GM23338 (cell line): Measurements from ENCODE around the gene GNAI1.

Experiments used
- CREB1 ChIP-seq: fragments of 250-450 bp; sonication (Bioruptor Pico); IDR thresholded peaks from 2 replicates; pipeline ENCODE4 v1.5.0; 2020; ENCODE audit warnings: low read depth, mild to moderate bottlenecking, moderate library complexity
- EZH2 ChIP-seq: fragments of 200-600 bp; sonication (generic); IDR thresholded peaks from one replicate; pipeline ENCODE4 v1.8.0; 2017; ENCODE audit warnings: antibody characterized with exemption, mild to moderate bottlenecking, low read depth; ENCODE audit not compliant: unreplicated experiment
- EZH2phosphoT487 ChIP-seq: fragments of 200-600 bp; sonication (generic); IDR thresholded peaks from one replicate; pipeline ENCODE4 v1.8.1; 2018; ENCODE audit warnings: antibody characterized with exemption; ENCODE audit not compliant: unreplicated experiment
- JUNB ChIP-seq: IDR thresholded peaks from one replicate; pipeline ENCODE4 v1.6.1; 2016; ENCODE audit warnings: antibody characterized with exemption; ENCODE audit not compliant: unreplicated experiment
- NANOG ChIP-seq: IDR thresholded peaks from 2 replicates; pipeline ENCODE4 v1.6.1; 2016; ENCODE audit warnings: antibody characterized with exemption, borderline replicate concordance
- POLR2AphosphoS5 ChIP-seq: IDR thresholded peaks from 2 replicates; pipeline ENCODE4 v1.6.1; 2016; ENCODE audit warnings: antibody characterized with exemption, low read depth
- ZNF114 ChIP-seq: fragments of 250-450 bp; sonication (Bioruptor Pico); IDR thresholded peaks from 2 replicates; pipeline ENCODE4 v1.5.0; 2020; ENCODE audit warnings: mild to moderate bottlenecking, moderate library complexity
- ZNF331 ChIP-seq: fragments of 250-450 bp; sonication (Bioruptor Pico); IDR thresholded peaks from 2 replicates; pipeline ENCODE4 v1.5.0; 2020; ENCODE audit warnings: low read depth, mild to moderate bottlenecking, moderate library complexity
- TF ChIP-seq, protein P1 (sequence below), 2 experiments: fragments of 200-600 bp in 1 of 2; sonication (generic) in 1 of 2; conservative IDR thresholded peaks; 2 replicates each; pipeline versions ENCODE4 v1.5.1 to v1.6.1; 2016 to 2017; ENCODE audit warnings: antibody characterized with exemption in 2 of 2, low read depth in 2 of 2, mild to moderate bottlenecking in 2 of 2, moderate library complexity in 1 of 2
- TF ChIP-seq, protein P2 (sequence below): IDR thresholded peaks from one replicate; pipeline ENCODE4 v1.6.1; 2018; ENCODE audit warnings: antibody characterized with exemption; ENCODE audit not compliant: unreplicated experiment

DNA sequence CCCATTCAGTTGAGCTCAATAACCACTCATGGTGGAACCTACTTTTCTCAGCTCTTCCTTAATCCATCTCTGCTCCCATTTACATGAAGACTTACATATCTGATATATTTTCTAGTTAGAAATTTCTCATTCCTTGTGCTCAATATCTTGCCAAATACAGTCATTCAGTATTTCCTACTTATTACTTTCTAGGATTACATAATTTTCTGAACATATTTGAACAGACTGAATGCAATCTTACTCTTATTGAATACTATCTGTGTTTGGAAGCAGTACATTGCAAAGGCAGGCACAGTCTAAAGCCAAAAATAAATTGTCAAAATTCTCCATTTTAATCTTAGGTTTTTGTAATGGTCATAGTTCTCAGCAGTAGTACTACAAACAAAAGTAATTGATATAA, 126.0 kb downstream of the GNAI1 start:
- TF ChIP-seq, protein P1, sequence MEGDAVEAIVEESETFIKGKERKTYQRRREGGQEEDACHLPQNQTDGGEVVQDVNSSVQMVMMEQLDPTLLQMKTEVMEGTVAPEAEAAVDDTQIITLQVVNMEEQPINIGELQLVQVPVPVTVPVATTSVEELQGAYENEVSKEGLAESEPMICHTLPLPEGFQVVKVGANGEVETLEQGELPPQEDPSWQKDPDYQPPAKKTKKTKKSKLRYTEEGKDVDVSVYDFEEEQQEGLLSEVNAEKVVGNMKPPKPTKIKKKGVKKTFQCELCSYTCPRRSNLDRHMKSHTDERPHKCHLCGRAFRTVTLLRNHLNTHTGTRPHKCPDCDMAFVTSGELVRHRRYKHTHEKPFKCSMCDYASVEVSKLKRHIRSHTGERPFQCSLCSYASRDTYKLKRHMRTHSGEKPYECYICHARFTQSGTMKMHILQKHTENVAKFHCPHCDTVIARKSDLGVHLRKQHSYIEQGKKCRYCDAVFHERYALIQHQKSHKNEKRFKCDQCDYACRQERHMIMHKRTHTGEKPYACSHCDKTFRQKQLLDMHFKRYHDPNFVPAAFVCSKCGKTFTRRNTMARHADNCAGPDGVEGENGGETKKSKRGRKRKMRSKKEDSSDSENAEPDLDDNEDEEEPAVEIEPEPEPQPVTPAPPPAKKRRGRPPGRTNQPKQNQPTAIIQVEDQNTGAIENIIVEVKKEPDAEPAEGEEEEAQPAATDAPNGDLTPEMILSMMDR (conservative IDR thresholded peaks at IDR 0.05; ENCODE audit: low read depth in 2 of 2) = no peak
- TF ChIP-seq EZH2 (no peak), EZH2phosphoT487 (no peak), JUNB (no peak), POLR2AphosphoS5 (no peak), CREB1 (no peak), ZNF331 (CRISPR knock-in tag) (no peak), ZNF114 (no peak), NANOG (no peak)
- TF ChIP-seq, protein P2, sequence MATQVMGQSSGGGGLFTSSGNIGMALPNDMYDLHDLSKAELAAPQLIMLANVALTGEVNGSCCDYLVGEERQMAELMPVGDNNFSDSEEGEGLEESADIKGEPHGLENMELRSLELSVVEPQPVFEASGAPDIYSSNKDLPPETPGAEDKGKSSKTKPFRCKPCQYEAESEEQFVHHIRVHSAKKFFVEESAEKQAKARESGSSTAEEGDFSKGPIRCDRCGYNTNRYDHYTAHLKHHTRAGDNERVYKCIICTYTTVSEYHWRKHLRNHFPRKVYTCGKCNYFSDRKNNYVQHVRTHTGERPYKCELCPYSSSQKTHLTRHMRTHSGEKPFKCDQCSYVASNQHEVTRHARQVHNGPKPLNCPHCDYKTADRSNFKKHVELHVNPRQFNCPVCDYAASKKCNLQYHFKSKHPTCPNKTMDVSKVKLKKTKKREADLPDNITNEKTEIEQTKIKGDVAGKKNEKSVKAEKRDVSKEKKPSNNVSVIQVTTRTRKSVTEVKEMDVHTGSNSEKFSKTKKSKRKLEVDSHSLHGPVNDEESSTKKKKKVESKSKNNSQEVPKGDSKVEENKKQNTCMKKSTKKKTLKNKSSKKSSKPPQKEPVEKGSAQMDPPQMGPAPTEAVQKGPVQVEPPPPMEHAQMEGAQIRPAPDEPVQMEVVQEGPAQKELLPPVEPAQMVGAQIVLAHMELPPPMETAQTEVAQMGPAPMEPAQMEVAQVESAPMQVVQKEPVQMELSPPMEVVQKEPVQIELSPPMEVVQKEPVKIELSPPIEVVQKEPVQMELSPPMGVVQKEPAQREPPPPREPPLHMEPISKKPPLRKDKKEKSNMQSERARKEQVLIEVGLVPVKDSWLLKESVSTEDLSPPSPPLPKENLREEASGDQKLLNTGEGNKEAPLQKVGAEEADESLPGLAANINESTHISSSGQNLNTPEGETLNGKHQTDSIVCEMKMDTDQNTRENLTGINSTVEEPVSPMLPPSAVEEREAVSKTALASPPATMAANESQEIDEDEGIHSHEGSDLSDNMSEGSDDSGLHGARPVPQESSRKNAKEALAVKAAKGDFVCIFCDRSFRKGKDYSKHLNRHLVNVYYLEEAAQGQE = no peak
